ENCODE data around the gene CFAP45. TPM values are rescaled to one million over a fixed set of nuclear protein-coding genes. Genes with fewer than 3 reads are reported as not detected.

CFAP45 gene
- total and polyA plus RNA-seq, 2 of the 8 experiments (the other 6 are each of a cell fraction or from before 2014, with no cell fraction given) = 0.05 TPM; not detected in 1

DNA sequence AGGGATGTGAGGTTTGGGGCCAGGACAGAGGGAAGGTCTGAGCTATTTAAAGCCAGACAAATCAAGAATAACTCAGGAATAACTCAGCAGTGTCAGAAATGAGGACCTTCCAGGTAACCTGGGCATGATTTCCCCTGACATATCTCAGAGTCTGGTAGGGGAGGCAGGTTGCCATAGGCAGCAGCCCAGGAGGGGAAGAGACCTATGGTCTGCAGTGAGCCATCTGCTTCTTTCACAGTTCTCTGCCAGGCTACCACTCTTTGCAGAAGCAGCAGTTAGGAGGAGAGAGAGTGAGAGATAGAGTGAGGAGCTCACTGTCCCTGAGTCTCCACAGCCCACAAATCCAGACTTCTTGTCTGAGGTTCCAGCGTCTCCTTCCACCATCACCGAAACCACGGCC, 31.2 kb downstream of the CFAP45 start:
- Histone ChIP-seq H2BK5ac (ENCODE audit: low read depth, low read length) (no peak overlapping the region), H3K27ac (ENCODE audit: low read depth, low read length) (no peak overlapping the region), H3K9ac (replicated peaks in 1 of 4; ENCODE audit: extremely low read depth in 1 of 4, low read depth in 3 of 4, low read length in 3 of 4) (no peak overlapping the region), H3K56ac (replicated peaks; ENCODE audit: insufficient read length, low read depth, low read length) (no peak overlapping the region), H4K20me1 (replicated peaks in 1 of 2; ENCODE audit: control insufficient read depth in 1 of 2, insufficient read depth in 2 of 2, low read length in 2 of 2) (no peaks in the 10 kb centered on the region), H3K23me2 (ENCODE audit: low read depth, low read length) (no peaks in the 10 kb centered on the region), H3K27me3 (replicated peaks in 1 of 4; ENCODE audit: control insufficient read depth in 3 of 4, extremely low read depth in 1 of 4, insufficient read depth in 3 of 4, low read length in 3 of 4) (no peaks in the 10 kb centered on the region), H2BK12ac (ENCODE audit: low read depth, low read length) (no peak overlapping the region), H2AFZ (ENCODE audit: low read length) (no peak overlapping the region), H2AK5ac (ENCODE audit: low read depth, low read length) (no peak overlapping the region), H3K4me1 (replicated peaks in 1 of 4; ENCODE audit: control insufficient read depth in 3 of 4, insufficient read depth in 4 of 4, low read length in 3 of 4) (no peaks in the 10 kb centered on the region; a peak in 1 of 7 replicates), H3K4me3 (ENCODE audit: extremely low read depth in 1 of 4, insufficient read depth in 2 of 4, low read depth in 3 of 4, low read length in 4 of 4) (no peak overlapping the region), H3K23ac (ENCODE audit: insufficient read length) (no peak overlapping the region), H3K14ac (ENCODE audit: insufficient read length) (no peak overlapping the region), H3K79me2 (ENCODE audit: control insufficient read depth in 1 of 2, insufficient read depth in 2 of 2, low read length in 2 of 2) (no peaks in the 10 kb centered on the region), H2BK120ac (replicated peaks; ENCODE audit: low read depth, low read length) (no peak overlapping the region), H3K36me3 (ENCODE audit: control insufficient read depth in 2 of 4, insufficient read depth in 4 of 4, low read length in 3 of 4) (no peaks in the 10 kb centered on the region), H3K4ac (replicated peaks; ENCODE audit: insufficient read length, low read depth, low read length) (no peak overlapping the region), H2BK15ac (ENCODE audit: low read length) (no peak overlapping the region), H3K79me1 (ENCODE audit: low read depth, low read length) (no peaks in the 10 kb centered on the region), H4K91ac (replicated peaks; ENCODE audit: insufficient read length, low read length) (no peak overlapping the region), H3K18ac (ENCODE audit: extremely low read depth, low read length) (no peak overlapping the region), H3K4me2 (ENCODE audit: insufficient read depth in 1 of 2, low read depth in 2 of 2, low read length in 2 of 2) (no peak overlapping the region), H3K9me3 (ENCODE audit: insufficient read depth in 2 of 2, low read depth in 1 of 2, low read length in 1 of 2) (no peaks in the 10 kb centered on the region), H4K5ac (ENCODE audit: insufficient read length, low read depth, low read length) (no peak overlapping the region), H4K8ac (ENCODE audit: extremely low read depth, insufficient read depth, low read length) (no peak overlapping the region), H2BK20ac (ENCODE audit: low read length) (no peak overlapping the region)
- no peak for DNase-seq (ENCODE audit: low read depth in 1 of 2, low spot score in 2 of 2)
- CTCF ChIA-PET (ENCODE audit: partially characterized antibody) = interaction anchor here (1.0 to 14.8 kb wide), 7 partner anchors 9 to 139 kb away, joined by 3 to 111 read pairs (median 5); partner anchors contain the start of genes DUSP23 and IGSF9
- WGBS, 2 experiments (ENCODE audit: extremely low coverage in 1 of 2, insufficient coverage in 1 of 2, insufficient read length in 1 of 2, insufficient replicate concordance in 2 of 2, low coverage in 1 of 2, low lambda C conversion rate in 2 of 2, missing lambda C conversion rate in 1 of 2) = 61% methylated on average over 3 of the region's 3 CpGs; no CpG with 5 or more reads in 1 of the 2 experiments
- FAIRE-seq = no peak
- POLR2A ChIA-PET (ENCODE audit: partially characterized antibody) = no interaction called here
- TF ChIP-seq RBBP5 (IDR thresholded peaks at IDR 0.05; ENCODE audit: borderline replicate concordance, low read depth, low read length) = no peak
- no peak for TF ChIP-seq TEAD4 (IDR thresholded peaks at IDR 0.05; ENCODE audit: low read depth, low read length)
- no peak for TF ChIP-seq SP4 (IDR thresholded peaks at IDR 0.05; ENCODE audit: low read length)
- no peak for TF ChIP-seq TAF1 (IDR thresholded peaks at IDR 0.05; ENCODE audit: low read depth, low read length)
- TF ChIP-seq MAFK (IDR thresholded peaks at IDR 0.05; ENCODE audit: low read depth, low read length) = no peak
- TF ChIP-seq, protein P1, sequence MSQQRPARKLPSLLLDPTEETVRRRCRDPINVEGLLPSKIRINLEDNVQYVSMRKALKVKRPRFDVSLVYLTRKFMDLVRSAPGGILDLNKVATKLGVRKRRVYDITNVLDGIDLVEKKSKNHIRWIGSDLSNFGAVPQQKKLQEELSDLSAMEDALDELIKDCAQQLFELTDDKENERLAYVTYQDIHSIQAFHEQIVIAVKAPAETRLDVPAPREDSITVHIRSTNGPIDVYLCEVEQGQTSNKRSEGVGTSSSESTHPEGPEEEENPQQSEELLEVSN (IDR thresholded peaks at IDR 0.05) = no peak
- no peak for TF ChIP-seq POLR2A (IDR thresholded peaks at IDR 0.05; ENCODE audit: control extremely low read depth in 1 of 2, low read depth in 2 of 2, low read length in 2 of 2)
- no peak for TF ChIP-seq KDM4A (IDR thresholded peaks at IDR 0.05; ENCODE audit: low read depth, low read length, severe bottlenecking)
- no peak for TF ChIP-seq CHD2 (IDR thresholded peaks at IDR 0.05; ENCODE audit: low read length)
- TF ChIP-seq, protein P2, sequence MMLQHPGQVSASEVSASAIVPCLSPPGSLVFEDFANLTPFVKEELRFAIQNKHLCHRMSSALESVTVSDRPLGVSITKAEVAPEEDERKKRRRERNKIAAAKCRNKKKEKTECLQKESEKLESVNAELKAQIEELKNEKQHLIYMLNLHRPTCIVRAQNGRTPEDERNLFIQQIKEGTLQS (IDR thresholded peaks at IDR 0.05; ENCODE audit: insufficient read depth, low read depth, low read length) = no peak
- TF ChIP-seq, protein P3, sequence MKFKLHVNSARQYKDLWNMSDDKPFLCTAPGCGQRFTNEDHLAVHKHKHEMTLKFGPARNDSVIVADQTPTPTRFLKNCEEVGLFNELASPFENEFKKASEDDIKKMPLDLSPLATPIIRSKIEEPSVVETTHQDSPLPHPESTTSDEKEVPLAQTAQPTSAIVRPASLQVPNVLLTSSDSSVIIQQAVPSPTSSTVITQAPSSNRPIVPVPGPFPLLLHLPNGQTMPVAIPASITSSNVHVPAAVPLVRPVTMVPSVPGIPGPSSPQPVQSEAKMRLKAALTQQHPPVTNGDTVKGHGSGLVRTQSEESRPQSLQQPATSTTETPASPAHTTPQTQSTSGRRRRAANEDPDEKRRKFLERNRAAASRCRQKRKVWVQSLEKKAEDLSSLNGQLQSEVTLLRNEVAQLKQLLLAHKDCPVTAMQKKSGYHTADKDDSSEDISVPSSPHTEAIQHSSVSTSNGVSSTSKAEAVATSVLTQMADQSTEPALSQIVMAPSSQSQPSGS (IDR thresholded peaks at IDR 0.05; ENCODE audit: low read length) = no peak
- no peak for TF ChIP-seq BCL11A (IDR thresholded peaks at IDR 0.05; ENCODE audit: low read depth in 2 of 2, low read length in 2 of 2)
- TF ChIP-seq JUND (IDR thresholded peaks at IDR 0.05; ENCODE audit: low read length) = no peak

All from H1 (cell line).